Endothelial cell of coronary artery (primary cell): Measurements from ENCODE around the gene DCST2. TPM values are rescaled to one million over a fixed set of nuclear protein-coding genes. Genes with fewer than 3 reads are reported as not detected.

Source experiments
- total RNA-seq: library from RNA; depleted of rRNA; stranded (reverse); fragments of >200 nt; gene quantifications from 2 replicates; pipeline ENCODE4 v1.2.3, GENCODE V29; 2014

DCST2 gene
- total RNA-seq: 0.09 TPM in 1 of 2 replicates, not detected in the other

GRCh38 chr1:155033524-155033923 is at the start of gene DCST2, which contains the start of gene DCST1:
DCST2 (minus strand) TSS chr1:155033781; CDS start chr1:155033701, 80 bp downstream.
DCST1 (plus strand) TSS chr1:155033824; CDS start chr1:155034037, 213 bp downstream.

GRCh38 chr1:155078469-155079209 is 45.1 kb upstream of the DCST2 start, which contains the start of gene EFNA3:
EFNA3 (plus strand) TSS chr1:155078837; CDS start chr1:155078942, 105 bp downstream.

GRCh38 chr1:155063550-155064110 is 30.0 kb upstream of the DCST2 start, which contains the start of gene EFNA4:
EFNA4 (plus strand) TSS chr1:155063740; CDS start chr1:155063824, 84 bp downstream.

GRCh38 chr1:155050560-155051341 is 17.2 kb upstream of the DCST2 start, which contains the start of gene ADAM15:
ADAM15 (plus strand) TSS chr1:155051316; CDS start chr1:155051387, 71 bp downstream.

GRCh38 chr1:155002464-155003226 is 30.9 kb downstream of the DCST2 start, which contains the start of gene ZBTB7B:
ZBTB7B (plus strand) TSS chr1:155002802; CDS start chr1:155014661, 11,859 bp downstream.

DNA sequence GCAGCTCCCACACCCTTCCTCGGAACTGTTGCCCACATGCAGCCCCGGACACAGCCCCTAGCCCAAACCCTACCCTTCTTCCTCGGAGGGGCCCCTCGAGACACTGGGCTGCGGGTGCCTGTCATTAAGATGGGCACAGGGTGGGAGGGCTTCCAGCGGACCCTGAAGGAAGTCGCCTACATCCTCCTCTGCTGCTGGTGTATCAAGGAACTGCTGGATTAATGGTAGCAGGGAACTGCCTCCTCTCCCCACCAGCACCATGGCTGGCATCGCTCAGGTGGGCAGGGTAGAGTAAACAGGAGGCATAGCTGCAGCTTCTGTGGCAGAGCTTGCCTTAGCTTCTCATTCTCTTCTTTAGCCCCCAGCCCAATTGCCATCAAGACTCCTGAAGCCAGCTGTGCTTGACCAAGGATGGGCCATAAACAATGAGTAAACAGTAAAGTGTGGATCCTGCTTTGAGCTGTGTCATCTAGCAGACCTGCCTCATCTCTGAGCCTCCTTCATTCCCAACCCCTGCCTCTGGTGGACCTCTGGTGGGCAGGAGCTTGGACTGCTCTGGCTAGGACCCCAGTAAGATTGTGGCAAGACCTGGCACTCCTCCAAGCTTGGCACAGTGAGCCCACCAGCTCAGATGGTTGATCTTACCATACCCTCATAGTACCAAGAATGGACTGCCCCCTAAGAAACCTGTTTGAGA is 39.9 kb downstream of the DCST2 start, which contains the start of gene LENEP:
Gene LENEP, plus strand, starts transcription at position 15 of the 697 bp plus-strand sequence. Its CDS starts 22 bp downstream, at position 37.

DNA sequence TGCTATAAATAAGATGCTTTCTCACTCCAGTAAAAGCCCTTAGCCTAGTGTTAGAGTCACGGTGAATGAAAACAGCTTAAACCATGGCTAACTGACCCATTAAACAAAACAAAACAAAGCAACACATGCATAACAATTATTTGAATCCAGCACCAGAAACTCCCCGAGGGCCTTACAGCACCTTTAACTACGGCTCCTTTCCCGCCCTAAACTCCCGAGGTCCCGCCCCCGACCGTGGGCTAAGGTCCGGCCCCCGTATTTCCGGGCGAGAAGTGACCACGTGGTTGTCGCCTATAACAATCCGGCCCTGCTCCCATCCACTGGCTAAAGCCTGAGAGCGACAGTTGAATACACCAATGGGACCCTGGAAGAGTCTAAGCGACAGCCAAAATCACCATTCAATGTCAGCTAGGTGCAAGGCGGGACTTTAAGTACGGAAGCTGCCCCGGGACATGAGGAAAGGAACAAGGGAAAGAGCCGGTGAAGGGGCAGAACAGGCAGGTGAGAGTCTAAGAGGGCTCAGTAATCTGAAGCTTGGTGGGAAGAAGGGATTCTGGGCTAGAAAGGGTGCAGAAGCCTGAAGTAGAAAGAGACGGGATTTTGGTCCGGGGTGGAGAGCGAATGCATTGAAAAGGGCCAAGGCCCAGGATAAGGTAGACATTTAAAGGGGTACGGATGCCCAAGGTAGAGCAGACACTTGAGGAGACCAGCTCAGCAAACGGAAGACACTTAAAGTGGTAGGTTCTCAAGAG is 50.5 kb downstream of the DCST2 start, which contains the start of gene FLAD1:
Gene FLAD1, plus strand, starts transcription at position 448 of the 752 bp plus-strand sequence. CDS start 351 bp downstream, outside the sequence.

DNA sequence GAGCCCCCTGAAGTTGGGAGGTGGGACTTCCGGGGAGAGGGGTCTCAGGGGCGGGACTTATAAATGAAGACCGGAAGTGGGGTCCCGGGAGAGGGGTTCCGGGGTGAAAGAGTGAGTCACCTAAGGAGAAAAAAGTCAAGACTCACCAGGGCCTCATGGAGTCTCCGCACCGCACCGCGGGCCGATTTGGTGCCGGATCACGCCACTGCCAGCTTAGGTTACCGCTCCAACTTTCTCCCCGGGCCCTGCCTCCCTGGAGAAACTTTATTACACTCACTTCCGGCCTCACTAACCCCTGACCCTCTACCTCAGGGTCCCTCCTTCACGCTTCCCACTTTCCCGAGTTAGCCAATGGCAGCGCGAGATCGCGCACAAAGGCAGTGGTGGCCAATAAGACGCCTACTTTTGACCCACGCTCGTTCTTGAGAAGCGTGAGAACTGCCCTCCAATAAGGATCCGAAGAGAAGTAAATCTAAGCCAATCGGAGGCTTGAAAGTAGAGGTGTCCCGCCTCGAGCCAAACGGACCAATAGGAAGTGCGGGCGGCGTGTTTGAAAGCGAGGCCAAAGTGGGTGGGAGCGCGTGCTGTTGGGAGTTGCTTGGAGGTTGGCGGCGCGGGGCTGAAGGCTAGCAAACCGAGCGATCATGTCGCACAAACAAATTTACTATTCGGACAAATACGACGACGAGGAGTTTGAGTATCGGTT is 59.3 kb downstream of the DCST2 start, which contains the start of gene CKS1B:
Gene CKS1B, plus strand, starts transcription at position 580 of the 706 bp plus-strand sequence. Its CDS starts 65 bp downstream, at position 645.

DNA sequence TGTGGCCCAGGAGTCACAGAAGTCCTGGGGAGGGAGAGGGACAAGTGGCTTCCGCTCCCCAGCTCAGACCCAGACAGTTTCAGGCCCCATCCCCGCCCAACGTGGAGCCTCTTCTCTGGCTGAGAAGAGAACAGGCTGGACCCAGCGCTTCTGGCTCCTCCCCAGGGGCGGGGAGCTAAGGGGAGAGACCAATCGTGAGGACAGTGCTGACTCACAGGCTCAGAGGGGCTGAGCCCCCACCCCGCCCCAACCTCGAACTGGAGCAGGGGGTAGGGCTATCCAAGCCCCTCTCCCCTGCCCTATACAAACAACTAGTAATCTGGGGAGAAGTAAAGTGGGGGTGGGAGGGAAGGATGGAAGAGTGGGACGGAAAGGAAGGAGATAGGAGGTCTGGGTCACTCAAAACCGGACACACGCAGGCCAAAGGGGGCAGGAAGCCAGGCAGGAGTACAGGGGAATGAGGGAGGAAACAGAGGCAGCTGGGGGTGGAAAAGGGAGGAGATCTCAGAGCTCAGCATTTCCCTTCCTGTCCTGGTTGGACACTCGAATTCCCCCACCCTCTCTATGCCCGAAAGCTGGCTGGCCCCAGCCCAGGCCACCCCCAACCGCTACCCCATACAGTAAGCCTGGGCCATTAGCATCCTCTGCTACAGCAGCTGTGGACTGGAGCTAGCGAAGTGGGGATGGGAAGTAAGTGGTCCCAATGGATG is 62.8 kb downstream of the DCST2 start, which contains the start of gene SHC1:
Gene SHC1, minus strand, starts transcription at position 117 of the 710 bp plus-strand sequence. CDS start 221 bp downstream, outside the sequence.

Other genes with a start within 250 kb of the DCST2 start
- gene KCNN3, start 163.5 kb downstream of the DCST2 start, total RNA-seq: 0.09 and 0.19 TPM in 2 replicates
- 8.8 and 13.7 TPM in 2 replicates for gene PMVK, start 97.1 kb downstream of the DCST2 start, total RNA-seq
- 90.7 and 96.4 TPM in 2 replicates for gene PBXIP1, start 77.7 kb downstream of the DCST2 start, total RNA-seq
- 4.9 and 5.0 TPM in 2 replicates for gene PYGO2, start 72.0 kb downstream of the DCST2 start, total RNA-seq
- 144 and 203 TPM in 2 replicates for gene SHC1, start 63.0 kb downstream of the DCST2 start, total RNA-seq
- gene CKS1B, start 59.1 kb downstream of the DCST2 start, total RNA-seq: 49.8 and 80.9 TPM in 2 replicates
- gene FLAD1, start 50.4 kb downstream of the DCST2 start, total RNA-seq: 23.7 and 28.6 TPM in 2 replicates
- 0.18 TPM in 1 of 2 replicates, not detected in the other for gene LENEP, start 40.2 kb downstream of the DCST2 start, total RNA-seq
- gene ZBTB7B, start 31.0 kb downstream of the DCST2 start, total RNA-seq: 10.1 and 15.6 TPM in 2 replicates
- gene DCST1, start within 50 bp of the DCST2 start, total RNA-seq: not detected in 2 replicates
- 279 and 339 TPM in 2 replicates for gene ADAM15, start 17.5 kb upstream of the DCST2 start, total RNA-seq
- 8.7 and 11.3 TPM in 2 replicates for gene EFNA4, start 30.0 kb upstream of the DCST2 start, total RNA-seq
- gene EFNA3, start 45.1 kb upstream of the DCST2 start, total RNA-seq: 1.0 and 1.6 TPM in 2 replicates
- 62.8 and 82.9 TPM in 2 replicates for gene EFNA1, start 94.1 kb upstream of the DCST2 start, total RNA-seq
- gene SLC50A1, start 102.1 kb upstream of the DCST2 start, total RNA-seq: 20.9 and 25.9 TPM in 2 replicates
- gene DPM3, start 106.8 kb upstream of the DCST2 start, total RNA-seq: 29.1 and 35.1 TPM in 2 replicates
- gene KRTCAP2, start 139.5 kb upstream of the DCST2 start, total RNA-seq: 96.6 and 105 TPM in 2 replicates
- 4.9 and 5.9 TPM in 2 replicates for gene TRIM46, start 140.1 kb upstream of the DCST2 start, total RNA-seq
- 12.9 and 13.5 TPM in 2 replicates for gene THBS3, start 174.1 kb upstream of the DCST2 start, total RNA-seq
- gene MTX1, start 174.9 kb upstream of the DCST2 start, total RNA-seq: 37.1 and 45.6 TPM in 2 replicates
- 2.8 and 5.6 TPM in 2 replicates for gene ENTREP3, start 221.7 kb upstream of the DCST2 start, total RNA-seq
- 24.5 and 26.4 TPM in 2 replicates for gene SCAMP3, start 228.6 kb upstream of the DCST2 start, total RNA-seq
- 20.2 and 29.8 TPM in 2 replicates for gene CLK2, start 239.7 kb upstream of the DCST2 start, total RNA-seq
- 0.56 and 0.90 TPM in 2 replicates for gene HCN3, start 243.7 kb upstream of the DCST2 start, total RNA-seq